Measurements from ENCODE around the gene EPHB6.

Gene EPHB6

GRCh38 chr7:142878315-142878714, 23.4 kb downstream of the EPHB6 start:
- no peak for DNase-seq

GRCh38 chr7:142879060-142879459, 24.2 kb downstream of the EPHB6 start:
- DNase-seq = no peak

GRCh38 chr7:142880876-142881505, 26.1 kb downstream of the EPHB6 start:
- peak; percentile 18 to 59 (median 28) for DNase-seq

GRCh38 chr7:142881586-142882337, 26.9 kb downstream of the EPHB6 start:
- no peak for DNase-seq

GRCh38 chr7:142882338-142882678, 27.4 kb downstream of the EPHB6 start:
- no peak for DNase-seq

GRCh38 chr7:142883145-142883544, 28.3 kb downstream of the EPHB6 start:
- no peak for DNase-seq

- no peak for DNase-seq
Observed at GRCh38 chr7:142883571-142884285, 28.9 kb downstream of the EPHB6 start.

- DNase-seq = no peak
Observed at GRCh38 chr7:142884286-142884640, 29.4 kb downstream of the EPHB6 start.

GRCh38 chr7:142885311-142886230, 30.7 kb downstream of the EPHB6 start, which contains the start of gene TRPV6:
TRPV6 (minus strand) TSS chr7:142885745.
- no peak for DNase-seq

- DNase-seq = no peak
Observed at GRCh38 chr7:142886866-142887265, 32.0 kb downstream of the EPHB6 start.

- no peak for DNase-seq
Observed at GRCh38 chr7:142887282-142888015, 32.6 kb downstream of the EPHB6 start.

GRCh38 chr7:142889816-142890215, 34.9 kb downstream of the EPHB6 start:
- no peak for DNase-seq

- no peak for DNase-seq
Observed at GRCh38 chr7:142890874-142891485, 36.1 kb downstream of the EPHB6 start.

- no peak for DNase-seq
Observed at GRCh38 chr7:142891490-142892082, 36.7 kb downstream of the EPHB6 start.

- DNase-seq = no peak
Observed at GRCh38 chr7:142892951-142893350, 38.1 kb downstream of the EPHB6 start.

- DNase-seq = no peak
Observed at GRCh38 chr7:142894112-142894984, 39.5 kb downstream of the EPHB6 start.

GRCh38 chr7:142894985-142895593, 40.2 kb downstream of the EPHB6 start:
- DNase-seq = no peak

GRCh38 chr7:142896151-142896550, 41.3 kb downstream of the EPHB6 start:
- DNase-seq = no peak

GRCh38 chr7:142896741-142897379, 42.0 kb downstream of the EPHB6 start:
- no peak for DNase-seq

Data from stimulated activated naive CD4-positive, alpha-beta T cell (primary cell).